OCI-LY3 (cell line): ENCODE measurements around the gene FANCC.

ENCODE experiments used
- H2AFZ ChIP-seq: fragments of 200-600, 300-600 bp; shearing (Covaris generic); 2 replicates; pipeline ENCODE4 v1.6.0; 2014; ENCODE audit warnings: antibody characterized with exemption, low read depth, low read length
- H3K27ac ChIP-seq: fragments of 200-600, 300-600 bp; sonication (generic); 2 replicates; pipeline ENCODE4 v1.5.1; 2014; ENCODE audit warnings: mild to moderate bottlenecking, low read length, moderate library complexity, mixed read lengths
- H3K27me3 ChIP-seq: fragments of 200-600, 300-600 bp; sonication (generic); 2 replicates; pipeline ENCODE4 v1.6.1; 2014; ENCODE audit warnings: low read depth, low read length, mixed read lengths
- H3K36me3 ChIP-seq: fragments of 200-600, 300-600 bp; sonication (generic); replicated peaks from 2 replicates; pipeline ENCODE3; 2014; ENCODE audit warnings: low read depth, low read length, mixed read lengths
- H3K4me1 ChIP-seq: fragments of 300-600, 200-600 bp; sonication (generic); 2 replicates; pipeline ENCODE4 v1.6.1; 2014; ENCODE audit warnings: low read length, mixed read lengths
- H3K4me2 ChIP-seq: fragments of 200-600, 300-600 bp; sonication (generic); 2 replicates; pipeline ENCODE4 v1.6.1; 2014; ENCODE audit warnings: low read length, mixed read lengths
- H3K4me3 ChIP-seq: fragments of 300-600, 200-600 bp; sonication (generic); 2 replicates; pipeline ENCODE4 v1.5.1; 2014; ENCODE audit warnings: antibody characterized with exemption, mild to moderate bottlenecking, low read length, moderate library complexity
- H3K79me2 ChIP-seq: fragments of 300-600, 200-600 bp; shearing (Covaris generic); 2 replicates; pipeline ENCODE4 v1.6.1; 2014; ENCODE audit warnings: mild to moderate bottlenecking, low read length, mixed read lengths
- H3K9ac ChIP-seq: fragments of 300-600, 200-600 bp; shearing (Covaris generic); 2 replicates; pipeline ENCODE4 v1.6.0; 2014; ENCODE audit warnings: mild to moderate bottlenecking, low read length, moderate library complexity
- H3K9me3 ChIP-seq: fragments of 200-600, 300-600 bp; shearing (Covaris generic); 2 replicates; pipeline ENCODE4 v1.6.1; 2014; ENCODE audit warnings: low read length, mixed read lengths; ENCODE audit not compliant: insufficient read depth
- H4K20me1 ChIP-seq: fragments of 200-600, 300-600 bp; sonication (generic); 2 replicates; pipeline ENCODE4 v1.6.1; 2016; ENCODE audit warnings: low read length, mixed read lengths; ENCODE audit not compliant: insufficient read depth
- EZH2phosphoT487 ChIP-seq: fragments of 200-600 bp; shearing (Covaris generic); IDR thresholded peaks from 2 replicates; pipeline ENCODE4 v1.6.1; 2018; ENCODE audit warnings: antibody characterized with exemption, mixed run types, low read depth
- TF ChIP-seq, protein P1 (sequence below): fragments of 200-600, 300-600 bp; sonication (generic); IDR thresholded peaks from 2 replicates; pipeline ENCODE4 v1.5.1; 2014; ENCODE audit warnings: antibody characterized with exemption, low read length, low read depth

The FANCC gene

GRCh38 chr9:95104581-95104960, 212.9 kb downstream of the FANCC start:
- Histone ChIP-seq H3K27ac (no peak overlapping the region), H3K4me2 (no peak overlapping the region), H3K79me2 (no peaks in the 10 kb centered on the region), H3K4me3 (no peak overlapping the region), H3K9ac (no peak overlapping the region), H3K9me3 (no peaks in the 10 kb centered on the region), H3K4me1 (no peaks in the 10 kb centered on the region), H3K36me3 (no peaks in the 10 kb centered on the region), H4K20me1 (no peaks in the 10 kb centered on the region), H3K27me3 (no peaks in the 10 kb centered on the region), H2AFZ (no peak overlapping the region)
- TF ChIP-seq, protein P1, sequence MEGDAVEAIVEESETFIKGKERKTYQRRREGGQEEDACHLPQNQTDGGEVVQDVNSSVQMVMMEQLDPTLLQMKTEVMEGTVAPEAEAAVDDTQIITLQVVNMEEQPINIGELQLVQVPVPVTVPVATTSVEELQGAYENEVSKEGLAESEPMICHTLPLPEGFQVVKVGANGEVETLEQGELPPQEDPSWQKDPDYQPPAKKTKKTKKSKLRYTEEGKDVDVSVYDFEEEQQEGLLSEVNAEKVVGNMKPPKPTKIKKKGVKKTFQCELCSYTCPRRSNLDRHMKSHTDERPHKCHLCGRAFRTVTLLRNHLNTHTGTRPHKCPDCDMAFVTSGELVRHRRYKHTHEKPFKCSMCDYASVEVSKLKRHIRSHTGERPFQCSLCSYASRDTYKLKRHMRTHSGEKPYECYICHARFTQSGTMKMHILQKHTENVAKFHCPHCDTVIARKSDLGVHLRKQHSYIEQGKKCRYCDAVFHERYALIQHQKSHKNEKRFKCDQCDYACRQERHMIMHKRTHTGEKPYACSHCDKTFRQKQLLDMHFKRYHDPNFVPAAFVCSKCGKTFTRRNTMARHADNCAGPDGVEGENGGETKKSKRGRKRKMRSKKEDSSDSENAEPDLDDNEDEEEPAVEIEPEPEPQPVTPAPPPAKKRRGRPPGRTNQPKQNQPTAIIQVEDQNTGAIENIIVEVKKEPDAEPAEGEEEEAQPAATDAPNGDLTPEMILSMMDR = no peak
- no peak for TF ChIP-seq EZH2phosphoT487

GRCh38 chr9:95103871-95104580, 213.5 kb downstream of the FANCC start:
- H3K27me3 ChIP-seq = no peaks in the 10 kb centered on the region
- no peaks in the 10 kb centered on the region for H3K36me3 ChIP-seq
- no peak overlapping the region for H3K9ac ChIP-seq
- no peaks in the 10 kb centered on the region for H3K4me1 ChIP-seq
- no peak for TF ChIP-seq EZH2phosphoT487
- TF ChIP-seq, protein P1 = no peak
- no peaks in the 10 kb centered on the region for H3K9me3 ChIP-seq
- no peak overlapping the region for H3K4me3 ChIP-seq
- H2AFZ ChIP-seq = no peak overlapping the region
- H3K4me2 ChIP-seq = no peak overlapping the region
- no peaks in the 10 kb centered on the region for H4K20me1 ChIP-seq
- H3K27ac ChIP-seq = no peak overlapping the region
- H3K79me2 ChIP-seq = no peaks in the 10 kb centered on the region

DNA sequence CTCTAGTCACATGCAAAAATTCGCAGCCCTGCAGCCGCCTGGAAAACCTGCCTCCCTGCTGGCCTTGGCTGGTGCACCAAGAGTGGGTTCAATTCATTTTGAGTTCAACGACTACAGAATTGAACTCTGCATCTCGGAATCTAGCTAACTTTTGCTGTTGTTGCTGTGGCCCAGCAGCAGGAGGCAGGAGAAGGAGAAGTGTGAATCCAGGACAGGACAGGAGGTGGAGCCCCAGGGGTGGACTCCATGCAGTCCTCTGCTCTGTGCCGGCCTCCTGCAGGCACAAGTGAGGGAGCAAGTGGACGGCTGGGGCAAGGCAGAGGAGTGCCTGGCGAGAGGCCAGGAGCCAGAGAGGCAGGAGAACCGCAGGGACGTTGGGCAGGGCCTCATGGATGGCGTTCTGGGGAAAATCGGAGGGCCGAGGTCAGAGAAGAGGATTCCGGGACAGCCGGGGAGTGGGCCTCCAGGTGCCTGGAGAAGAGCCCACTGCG, 214.2 kb downstream of the FANCC start:
- Histone ChIP-seq H3K4me1 (no peaks in the 10 kb centered on the region), H3K4me3 (no peak overlapping the region), H3K36me3 (no peaks in the 10 kb centered on the region), H3K9ac (no peak overlapping the region), H3K27ac (no peak overlapping the region), H3K4me2 (no peak overlapping the region), H3K79me2 (no peaks in the 10 kb centered on the region), H3K27me3 (no peaks in the 10 kb centered on the region), H4K20me1 (no peaks in the 10 kb centered on the region), H2AFZ (no peak overlapping the region), H3K9me3 (no peaks in the 10 kb centered on the region)
- TF ChIP-seq, protein P1 = no peak
- TF ChIP-seq EZH2phosphoT487 = no peak

- no peak overlapping the region for H3K27ac ChIP-seq
- no peak overlapping the region for H2AFZ ChIP-seq
- TF ChIP-seq, protein P1 = no peak
- no peak for TF ChIP-seq EZH2phosphoT487
- no peak overlapping the region for H3K9ac ChIP-seq
- H3K4me1 ChIP-seq = no peaks in the 10 kb centered on the region
- no peaks in the 10 kb centered on the region for H4K20me1 ChIP-seq
- H3K27me3 ChIP-seq = no peaks in the 10 kb centered on the region
- no peak overlapping the region for H3K4me2 ChIP-seq
- H3K36me3 ChIP-seq = no peaks in the 10 kb centered on the region
- no peaks in the 10 kb centered on the region for H3K9me3 ChIP-seq
- no peaks in the 10 kb centered on the region for H3K79me2 ChIP-seq
- no peak overlapping the region for H3K4me3 ChIP-seq
Observed at GRCh38 chr9:95102572-95102971, 214.9 kb downstream of the FANCC start.
